HuH-7 (cell line): ENCODE measurements around the gene LRRC3.

Experiments used
- DNase-seq: peaks from one replicate; pipeline ENCODE4 v3.0.0; 2011; ENCODE audit warnings: low spot score

LRRC3 gene

GRCh38 chr21:44511219-44511937 lies 56.1 kb downstream of the LRRC3 start:
- no peak for DNase-seq
